8988T (cell line): ENCODE measurements around the gene NT5DC2.

Experiments used
- DNase-seq: peaks from one replicate; pipeline ENCODE4 v3.0.0; 2011

NT5DC2 gene

GRCh38 chr3:52484680-52485461 lies 48.8 kb downstream of the NT5DC2 start:
- DNase-seq: no peak

- DNase-seq: no peak
Observed at GRCh38 chr3:52483577-52484381, 49.9 kb downstream of the NT5DC2 start.

- DNase-seq: no peak
Observed at GRCh38 chr3:52483081-52483480, 50.6 kb downstream of the NT5DC2 start.

GRCh38 chr3:52481819-52482521 lies 51.7 kb downstream of the NT5DC2 start:
- DNase-seq: peak; percentile 88

- DNase-seq: no peak
Observed at GRCh38 chr3:52480768-52481715, 52.6 kb downstream of the NT5DC2 start.

GRCh38 chr3:52479877-52480575 lies 53.6 kb downstream of the NT5DC2 start:
- no peak for DNase-seq

GRCh38 chr3:52479037-52479876 lies 54.4 kb downstream of the NT5DC2 start:
- no peak for DNase-seq

- no peak for DNase-seq
Observed at GRCh38 chr3:52477796-52478095, 55.9 kb downstream of the NT5DC2 start.

GRCh38 chr3:52477076-52477795 lies 56.4 kb downstream of the NT5DC2 start:
- DNase-seq: no peak
